Naive B cell (primary cell): ENCODE results near the gene ARHGEF11. TPM values are rescaled to one million over a fixed set of nuclear protein-coding genes. Genes with fewer than 3 reads are reported as not detected.

Experiments
- ATAC-seq, 2 donors: fragments of 150-1000 bp; cut with Tn5 transposase; 2 replicates each; pipeline ENCODE4 v1.10.0; 2021; ENCODE audit warnings: low read depth in 2 of 2, mild to moderate bottlenecking in 2 of 2, moderate library complexity in 2 of 2
- DNase-seq: peaks from one replicate; pipeline ENCODE4 v3.0.0; 2022
- H3K27ac Mint-ChIP-seq, 6 donors: one replicate each; pipeline ENCODE4 v1.8.0; 2020 to 2022; ENCODE audit warnings: mild to moderate bottlenecking in 6 of 6, mixed read lengths in 6 of 6, moderate library complexity in 5 of 6, inconsistent platforms in 2 of 6
- H3K27me3 Mint-ChIP-seq, 3 donors: one replicate each; pipeline ENCODE4 v1.8.0; 2021 to 2022; ENCODE audit warnings: mixed read lengths in 3 of 3, mild to moderate bottlenecking in 1 of 3
- H3K36me3 Mint-ChIP-seq, 2 donors: one replicate each; pipeline ENCODE4 v1.8.0; 2020 to 2022; ENCODE audit warnings: mixed read lengths in 2 of 2, inconsistent platforms in 1 of 2, mild to moderate bottlenecking in 1 of 2
- H3K4me1 Mint-ChIP-seq, 3 donors: one replicate each; pipeline ENCODE4 v1.8.0; 2020 to 2022; ENCODE audit warnings: mixed read lengths in 3 of 3, inconsistent platforms in 1 of 3, mild to moderate bottlenecking in 1 of 3, moderate library complexity in 1 of 3
- H3K4me3 Mint-ChIP-seq, 8 donors: one replicate each; pipeline ENCODE4 v1.8.0; 2020 to 2022; ENCODE audit warnings: mild to moderate bottlenecking in 8 of 8, mixed read lengths in 8 of 8, moderate library complexity in 8 of 8, inconsistent platforms in 2 of 8
- H3K9me3 Mint-ChIP-seq, 7 donors: one replicate each; pipeline ENCODE4 v1.8.0; 2020 to 2022; ENCODE audit warnings: mixed read lengths in 7 of 7, mild to moderate bottlenecking in 5 of 7, inconsistent platforms in 2 of 7, moderate library complexity in 1 of 7
- polyA plus RNA-seq, 6 donors: library from polyadenylated mRNA; unstranded; fragments of 300-500 nt; fragmentation: Illumina TruSeq; gene quantifications; one replicate each; pipeline ENCODE4 v1.2.3, GENCODE V29; 2021; ENCODE audit warnings: low read depth in 6 of 6

The ARHGEF11 gene
- polyA plus RNA-seq, 6 donors from 2014 or later: 2.0 to 5.6 (median 3.0) TPM

- DNase-seq: no peak
- H3K4me1 Mint-ChIP-seq: peaks cover 4 to 6% (median 5%) of the 10 kb centered on the region in 3 donors
- no peak overlapping the region for H3K4me3 Mint-ChIP-seq
- peaks cover 59 to 68% (median 64%) of the 10 kb centered on the region in 3 donors for H3K27me3 Mint-ChIP-seq
- H3K27ac Mint-ChIP-seq: no peak overlapping the region
- ATAC-seq: no peak
- peaks cover 0 to 2% (median 0%) of the 10 kb centered on the region in 7 donors for H3K9me3 Mint-ChIP-seq
- H3K36me3 Mint-ChIP-seq: peaks cover 0 to 7% of the 10 kb centered on the region in 2 donors
These were observed 4.7 kb downstream of the ARHGEF11 start for GRCh38 chr1:157040802-157041201.

DNA sequence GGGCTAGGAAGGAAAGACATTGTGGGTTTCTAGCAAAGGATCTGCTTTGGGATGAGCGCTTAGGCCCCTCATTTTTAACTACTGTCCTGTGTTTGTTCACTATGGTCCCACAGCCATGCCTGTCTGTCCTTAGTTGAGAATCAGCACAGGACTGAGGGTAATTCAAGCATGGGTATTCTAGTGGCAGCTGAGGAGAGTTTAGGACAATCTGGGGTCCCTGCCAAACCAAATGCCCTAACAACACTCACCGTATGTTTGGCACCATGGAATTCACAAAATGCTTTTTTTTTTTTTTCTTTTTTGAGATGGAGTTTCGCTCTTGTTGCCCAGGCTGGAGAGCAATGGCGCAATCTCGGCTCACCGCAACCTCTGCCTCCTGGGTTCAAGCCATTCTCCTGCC, 10.4 kb downstream of the ARHGEF11 start:
- ATAC-seq: no peak
- Mint-ChIP-seq H3K27ac (no peak overlapping the region), H3K4me1 (no peaks in the 10 kb centered on the region), H3K36me3 (peaks cover 0 to 7% of the 10 kb centered on the region in 2 donors), H3K4me3 (no peak overlapping the region), H3K27me3 (peaks cover 34 to 39% (median 37%) of the 10 kb centered on the region in 3 donors), H3K9me3 (no peaks in the 10 kb centered on the region)
- DNase-seq: no peak

DNA sequence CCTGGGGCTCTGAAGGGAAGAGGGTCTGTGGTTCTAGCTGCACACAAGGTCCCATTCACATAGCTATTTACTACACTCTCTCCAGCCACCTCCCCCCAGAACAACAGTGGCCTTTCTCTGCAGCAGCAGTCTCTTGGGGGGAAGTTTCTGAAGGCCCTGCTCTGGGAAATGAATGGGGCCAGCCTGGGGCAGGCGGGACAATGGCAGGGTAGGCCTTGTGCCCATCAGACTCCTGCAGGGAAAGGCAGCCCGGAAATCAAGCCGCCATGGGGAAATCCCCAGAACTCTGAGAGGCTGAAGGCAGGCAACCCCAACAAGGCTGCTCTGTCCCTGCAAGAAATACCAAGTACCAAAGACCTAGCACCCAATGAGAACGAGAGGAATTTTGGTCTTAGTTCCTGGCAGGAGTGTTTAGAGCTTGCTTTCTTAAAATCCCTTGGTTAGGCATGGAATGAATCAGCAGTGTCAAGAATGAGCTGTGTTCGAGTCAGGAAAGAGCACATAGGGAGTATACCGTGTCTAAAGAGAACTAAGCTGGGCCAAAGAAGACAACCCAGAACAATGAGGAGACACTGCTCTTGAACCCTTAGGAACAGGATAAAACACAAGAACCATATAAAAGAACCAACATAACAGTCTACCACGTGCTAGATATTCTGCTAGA, 11.3 kb downstream of the ARHGEF11 start:
- Mint-ChIP-seq H3K4me1 (no peaks in the 10 kb centered on the region), H3K9me3 (no peaks in the 10 kb centered on the region), H3K36me3 (peaks cover 0 to 7% of the 10 kb centered on the region in 2 donors), H3K27me3 (peaks cover 29 to 36% (median 34%) of the 10 kb centered on the region in 3 donors), H3K4me3 (no peak overlapping the region), H3K27ac (no peak overlapping the region)
- no peak for ATAC-seq
- no peak for DNase-seq

DNA sequence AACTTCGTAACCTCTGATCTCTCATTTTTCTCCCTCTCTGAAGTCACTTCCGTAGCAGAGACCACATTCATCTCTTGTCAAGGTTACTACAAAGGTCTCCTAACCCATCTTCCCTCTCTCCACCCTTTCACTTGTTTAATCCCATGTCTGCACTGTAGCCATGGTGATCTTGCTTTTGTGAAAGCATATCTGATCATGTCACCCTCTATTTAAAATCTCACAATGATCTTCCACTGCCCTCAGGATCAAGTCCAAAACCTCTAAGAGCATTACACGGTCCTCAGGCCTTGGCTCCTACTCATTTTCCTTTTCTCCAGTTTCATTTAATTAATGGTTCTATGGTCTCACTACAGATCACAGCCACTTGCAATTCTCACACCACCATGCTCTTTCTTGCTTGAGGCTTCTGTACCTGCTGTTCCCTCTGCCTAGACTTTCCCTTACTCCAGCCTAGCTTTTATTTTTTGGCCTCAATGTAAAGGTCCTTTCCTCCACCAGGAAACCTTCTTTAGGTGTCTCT, 12.1 kb downstream of the ARHGEF11 start:
- ATAC-seq (no peak), DNase-seq (no peak)
- Mint-ChIP-seq H3K4me1 (no peaks in the 10 kb centered on the region), H3K4me3 (no peak overlapping the region), H3K27me3 (peaks cover 25 to 29% (median 27%) of the 10 kb centered on the region in 3 donors), H3K9me3 (no peaks in the 10 kb centered on the region), H3K27ac (peak overlapping the region in 1 of 6 donors; percentile 0), H3K36me3 (no peaks in the 10 kb centered on the region)

GRCh38 chr1:157032303-157032702, 13.2 kb downstream of the ARHGEF11 start:
- no peak for ATAC-seq
- no peaks in the 10 kb centered on the region for H3K9me3 Mint-ChIP-seq
- peaks cover 22 to 27% (median 26%) of the 10 kb centered on the region in 3 donors for H3K27me3 Mint-ChIP-seq
- no peaks in the 10 kb centered on the region for H3K4me1 Mint-ChIP-seq
- DNase-seq: no peak
- H3K27ac Mint-ChIP-seq: no peak overlapping the region
- H3K4me3 Mint-ChIP-seq: no peak overlapping the region
- no peaks in the 10 kb centered on the region for H3K36me3 Mint-ChIP-seq

GRCh38 chr1:157030728-157031127, 14.8 kb downstream of the ARHGEF11 start:
- H3K4me1 Mint-ChIP-seq: no peaks in the 10 kb centered on the region
- no peak for ATAC-seq
- DNase-seq: no peak
- no peaks in the 10 kb centered on the region for H3K9me3 Mint-ChIP-seq
- peaks cover 19 to 36% (median 36%) of the 10 kb centered on the region in 3 donors for H3K27me3 Mint-ChIP-seq
- H3K4me3 Mint-ChIP-seq: no peak overlapping the region
- no peaks in the 10 kb centered on the region for H3K36me3 Mint-ChIP-seq
- H3K27ac Mint-ChIP-seq: no peak overlapping the region

DNA sequence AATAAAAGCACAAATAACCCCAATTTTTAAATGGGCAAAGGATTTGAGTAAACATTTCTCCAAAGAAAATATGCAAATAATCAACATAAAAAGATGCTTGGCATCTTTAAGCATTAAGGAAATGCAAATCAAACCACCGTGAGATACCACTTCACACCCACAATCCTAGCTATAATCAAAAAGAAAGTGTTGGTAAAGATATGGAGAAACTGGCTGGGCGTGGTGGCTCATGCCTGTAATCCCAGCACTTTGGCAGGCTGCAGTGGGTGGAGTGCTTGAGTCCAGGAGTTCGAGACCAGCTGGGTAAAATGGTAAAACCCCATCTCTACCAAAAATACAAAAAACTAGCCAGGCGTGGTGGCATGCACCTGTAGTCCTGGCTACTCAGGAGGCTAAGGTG, 16.9 kb downstream of the ARHGEF11 start:
- ATAC-seq (no peak), DNase-seq (no peak)
- Mint-ChIP-seq H3K36me3 (no peaks in the 10 kb centered on the region), H3K9me3 (no peaks in the 10 kb centered on the region), H3K27ac (no peak overlapping the region), H3K4me3 (no peak overlapping the region), H3K27me3 (peaks cover 29 to 49% (median 45%) of the 10 kb centered on the region in 3 donors), H3K4me1 (no peaks in the 10 kb centered on the region)

DNA sequence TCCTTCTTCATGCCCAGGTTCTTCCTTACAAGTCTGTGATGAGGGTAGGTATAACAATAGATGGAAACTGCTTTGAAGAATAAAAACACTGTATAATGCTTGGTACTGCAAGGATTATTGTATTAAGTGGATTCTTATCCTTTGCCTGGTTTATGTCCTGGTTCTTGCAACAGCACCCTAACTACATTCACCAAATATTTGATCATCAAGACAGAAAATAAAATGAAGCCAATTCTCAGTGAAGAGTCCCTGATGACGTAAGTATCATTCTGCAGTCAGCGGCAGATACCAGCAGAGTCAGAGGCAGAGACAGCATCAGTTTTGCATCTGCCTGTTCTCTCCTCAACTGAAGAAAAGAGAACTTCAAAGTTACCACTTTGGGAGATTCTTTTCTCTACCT, 19.7 kb downstream of the ARHGEF11 start:
- H3K9me3 Mint-ChIP-seq: peaks cover 0 to 25% (median 16%) of the 10 kb centered on the region in 7 donors
- H3K4me1 Mint-ChIP-seq: no peaks in the 10 kb centered on the region
- no peak for DNase-seq
- H3K36me3 Mint-ChIP-seq: peaks cover 0 to 6% of the 10 kb centered on the region in 2 donors
- no peak for ATAC-seq
- no peak overlapping the region for H3K27ac Mint-ChIP-seq
- H3K27me3 Mint-ChIP-seq: peaks cover 27 to 56% (median 30%) of the 10 kb centered on the region in 3 donors
- H3K4me3 Mint-ChIP-seq: no peak overlapping the region

DNA sequence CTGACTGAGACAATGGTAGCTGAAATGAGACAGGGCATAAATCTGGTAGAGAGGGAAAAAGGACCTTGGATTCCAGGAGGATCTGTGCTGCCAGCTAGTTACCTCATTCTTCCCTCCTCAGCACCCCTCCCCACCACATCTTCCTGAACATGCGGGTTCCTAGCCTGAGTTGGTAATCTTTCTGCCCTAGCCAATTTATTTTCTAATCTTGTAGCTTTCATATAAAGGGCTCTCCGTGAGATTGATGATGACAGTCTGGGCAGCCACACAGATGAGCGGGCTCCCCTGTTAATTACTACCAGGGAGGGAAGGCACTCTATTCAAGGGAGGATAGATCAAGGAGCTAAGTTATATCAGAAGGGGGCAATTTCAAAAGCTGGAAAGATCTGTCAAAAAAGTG, 20.2 kb downstream of the ARHGEF11 start:
- ATAC-seq (no peak), DNase-seq (no peak)
- H3K27me3 Mint-ChIP-seq: peaks cover 29 to 59% (median 30%) of the 10 kb centered on the region in 3 donors
- H3K27ac Mint-ChIP-seq: no peak overlapping the region
- H3K4me1 Mint-ChIP-seq: no peaks in the 10 kb centered on the region
- no peak overlapping the region for H3K4me3 Mint-ChIP-seq
- H3K36me3 Mint-ChIP-seq: peaks cover 0 to 9% of the 10 kb centered on the region in 2 donors
- peaks cover 0 to 30% (median 20%) of the 10 kb centered on the region in 7 donors for H3K9me3 Mint-ChIP-seq

DNA sequence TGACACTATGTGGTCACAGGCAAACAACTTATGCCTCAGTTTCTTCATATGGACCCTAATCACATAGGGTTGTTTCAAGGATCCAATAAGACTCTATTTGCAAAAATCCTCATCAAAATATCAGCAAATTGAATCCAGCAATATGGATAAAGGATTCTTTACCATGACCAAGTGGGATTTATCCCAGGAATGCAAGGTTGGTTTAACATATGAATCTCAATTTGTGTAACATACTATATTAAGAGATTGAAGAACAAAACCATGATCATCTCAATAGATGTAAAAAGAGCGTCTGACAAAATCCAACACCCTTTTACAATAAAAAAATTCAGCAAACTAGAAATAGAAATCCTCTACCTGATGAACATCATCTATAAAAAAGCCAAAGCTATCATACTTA, 23.9 kb downstream of the ARHGEF11 start:
- Mint-ChIP-seq H3K27me3 (peaks cover 29 to 72% (median 34%) of the 10 kb centered on the region in 3 donors), H3K4me1 (no peaks in the 10 kb centered on the region), H3K27ac (no peak overlapping the region), H3K36me3 (peaks cover 5 to 17% of the 10 kb centered on the region in 2 donors), H3K9me3 (peaks cover 5 to 55% (median 35%) of the 10 kb centered on the region in 7 donors), H3K4me3 (no peak overlapping the region)
- ATAC-seq (no peak), DNase-seq (no peak)

- H3K27ac Mint-ChIP-seq: peak overlapping the region in 1 of 6 donors; percentile 33
- H3K9me3 Mint-ChIP-seq: peaks cover 5 to 55% (median 35%) of the 10 kb centered on the region in 7 donors
- H3K4me1 Mint-ChIP-seq: no peaks in the 10 kb centered on the region
- peaks cover 5 to 17% of the 10 kb centered on the region in 2 donors for H3K36me3 Mint-ChIP-seq
- ATAC-seq (no peak), DNase-seq (no peak)
- H3K4me3 Mint-ChIP-seq: no peak overlapping the region
- peaks cover 8 to 58% (median 22%) of the 10 kb centered on the region in 3 donors for H3K27me3 Mint-ChIP-seq
These were observed 26.1 kb downstream of the ARHGEF11 start for GRCh38 chr1:157019457-157019856.

DNA sequence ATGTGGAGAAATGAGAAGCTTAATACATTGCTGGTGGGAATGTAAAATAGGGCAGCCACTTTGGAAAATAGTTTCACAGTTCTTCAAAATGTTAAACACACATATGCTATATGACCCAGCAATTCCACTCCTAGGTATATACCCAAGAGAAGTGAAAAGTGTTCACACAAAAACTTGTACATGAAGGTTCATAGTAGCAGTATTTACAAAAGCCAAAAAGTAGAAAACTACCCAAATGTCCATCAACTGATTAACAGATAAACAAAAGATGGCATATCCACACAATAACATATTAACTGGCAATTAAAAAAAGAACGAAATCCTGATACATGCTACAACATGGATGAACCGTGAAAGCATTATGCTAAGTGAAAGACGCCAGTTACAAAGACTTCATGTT, 33.7 kb downstream of the ARHGEF11 start:
- peaks cover 11 to 32% (median 25%) of the 10 kb centered on the region in 3 donors for H3K27me3 Mint-ChIP-seq
- ATAC-seq: no peak
- H3K4me1 Mint-ChIP-seq: no peaks in the 10 kb centered on the region
- DNase-seq: no peak
- H3K27ac Mint-ChIP-seq: no peak overlapping the region
- H3K9me3 Mint-ChIP-seq: peaks cover 0 to 2% (median 0%) of the 10 kb centered on the region in 7 donors
- H3K4me3 Mint-ChIP-seq: no peak overlapping the region
- no peaks in the 10 kb centered on the region for H3K36me3 Mint-ChIP-seq

GRCh38 chr1:157008502-157008901, 37.0 kb downstream of the ARHGEF11 start:
- Mint-ChIP-seq H3K9me3 (peaks cover 0 to 2% (median 0%) of the 10 kb centered on the region in 7 donors), H3K36me3 (no peaks in the 10 kb centered on the region), H3K4me1 (no peaks in the 10 kb centered on the region), H3K27ac (no peak overlapping the region), H3K4me3 (no peak overlapping the region), H3K27me3 (peaks cover 24 to 51% (median 39%) of the 10 kb centered on the region in 3 donors)
- DNase-seq (no peak), ATAC-seq (no peak)

- H3K27me3 Mint-ChIP-seq: peaks cover 24 to 51% (median 39%) of the 10 kb centered on the region in 3 donors
- DNase-seq (no peak), ATAC-seq (no peak)
- H3K27ac Mint-ChIP-seq: no peak overlapping the region
- H3K4me1 Mint-ChIP-seq: no peaks in the 10 kb centered on the region
- H3K36me3 Mint-ChIP-seq: no peaks in the 10 kb centered on the region
- H3K4me3 Mint-ChIP-seq: no peak overlapping the region
- H3K9me3 Mint-ChIP-seq: peaks cover 0 to 2% (median 0%) of the 10 kb centered on the region in 7 donors
These were observed 38.2 kb downstream of the ARHGEF11 start for GRCh38 chr1:157007306-157007705.
